Brain pericyte (primary cell): ENCODE measurements around the gene PRKG1.

ENCODE experiments used
- DNase-seq: peaks from one replicate; pipeline ENCODE4 v3.0.0-alpha.2; 2012; ENCODE audit warnings: low read depth, low spot score

PRKG1 gene

DNA sequence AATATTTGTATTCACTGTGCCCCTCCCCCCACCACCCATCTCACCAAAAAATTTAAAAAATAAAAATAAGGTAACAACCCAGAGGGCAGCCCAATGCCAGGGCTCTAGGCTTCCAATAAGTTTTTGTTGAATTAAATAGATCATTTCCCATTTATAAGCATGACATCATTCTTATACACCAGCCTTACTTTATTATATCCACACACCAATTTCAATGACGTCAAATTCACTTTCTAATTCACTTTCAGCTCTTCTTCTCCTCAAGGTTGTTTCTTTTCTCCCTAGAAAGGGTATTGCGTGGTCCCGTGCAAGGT lies 1238.6 kb downstream of the PRKG1 start:
- DNase-seq, result no peak

- DNase-seq, result no peak
Measured at GRCh38 chr10:52313256-52313932, 1239.1 kb downstream of the PRKG1 start.

DNA sequence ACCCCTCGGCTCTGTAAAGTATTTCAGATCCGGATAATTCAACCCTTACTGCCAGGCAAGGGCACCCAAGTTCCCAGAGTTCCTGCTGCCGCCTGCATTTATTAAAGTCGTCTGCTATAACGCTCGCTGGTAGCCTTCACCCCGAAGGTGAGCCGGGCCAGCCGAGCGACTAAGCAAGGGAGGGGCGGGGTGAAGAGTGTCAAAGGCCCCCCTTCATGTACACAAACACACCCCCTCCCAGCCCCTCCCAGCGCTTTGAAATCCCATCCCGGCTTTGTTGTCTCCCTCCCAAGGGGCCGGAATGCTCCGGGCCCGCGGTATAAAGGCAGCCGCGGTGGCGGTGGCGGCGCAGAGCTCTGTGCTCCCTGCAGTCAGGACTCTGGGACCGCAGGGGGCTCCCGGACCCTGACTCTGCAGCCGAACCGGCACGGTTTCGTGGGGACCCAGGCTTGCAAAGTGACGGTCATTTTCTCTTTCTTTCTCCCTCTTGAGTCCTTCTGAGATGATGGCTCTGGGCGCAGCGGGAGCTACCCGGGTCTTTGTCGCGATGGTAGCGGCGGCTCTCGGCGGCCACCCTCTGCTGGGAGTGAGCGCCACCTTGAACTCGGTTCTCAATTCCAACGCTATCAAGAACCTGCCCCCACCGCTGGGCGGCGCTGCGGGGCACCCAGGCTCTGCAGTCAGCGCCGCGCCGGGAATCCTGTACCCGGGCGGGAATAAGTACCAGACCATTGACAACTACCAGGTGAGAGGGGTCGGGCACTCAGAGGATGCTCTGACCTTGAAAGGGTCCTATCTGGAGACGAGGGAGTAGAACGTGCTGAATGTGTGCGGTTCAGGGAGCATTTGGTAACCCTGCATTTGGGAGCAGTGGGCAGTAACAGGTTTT lies 1239.9 kb downstream of the PRKG1 start, which contains the start of gene DKK1:
Gene DKK1 (plus strand): TSS at position 349 of the 889 bp plus-strand sequence. CDS start 154 bp downstream, at position 503.
- DNase-seq, result no peak

GRCh38 chr10:52314822-52315552 lies 1240.7 kb downstream of the PRKG1 start:
- DNase-seq, result no peak

- no peak for DNase-seq
Measured at GRCh38 chr10:52316001-52316400, 1241.7 kb downstream of the PRKG1 start.

DNA sequence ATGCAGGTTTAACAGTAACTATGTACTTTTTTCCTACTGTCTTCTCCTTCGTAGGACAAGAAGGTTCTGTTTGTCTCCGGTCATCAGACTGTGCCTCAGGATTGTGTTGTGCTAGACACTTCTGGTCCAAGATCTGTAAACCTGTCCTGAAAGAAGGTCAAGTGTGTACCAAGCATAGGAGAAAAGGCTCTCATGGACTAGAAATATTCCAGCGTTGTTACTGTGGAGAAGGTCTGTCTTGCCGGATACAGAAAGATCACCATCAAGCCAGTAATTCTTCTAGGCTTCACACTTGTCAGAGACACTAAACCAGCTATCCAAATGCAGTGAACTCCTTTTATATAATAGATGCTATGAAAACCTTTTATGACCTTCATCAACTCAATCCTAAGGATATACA lies 1242.2 kb downstream of the PRKG1 start:
- DNase-seq, result no peak

GRCh38 chr10:52318136-52318701 lies 1243.9 kb downstream of the PRKG1 start:
- DNase-seq, result no peak

DNA sequence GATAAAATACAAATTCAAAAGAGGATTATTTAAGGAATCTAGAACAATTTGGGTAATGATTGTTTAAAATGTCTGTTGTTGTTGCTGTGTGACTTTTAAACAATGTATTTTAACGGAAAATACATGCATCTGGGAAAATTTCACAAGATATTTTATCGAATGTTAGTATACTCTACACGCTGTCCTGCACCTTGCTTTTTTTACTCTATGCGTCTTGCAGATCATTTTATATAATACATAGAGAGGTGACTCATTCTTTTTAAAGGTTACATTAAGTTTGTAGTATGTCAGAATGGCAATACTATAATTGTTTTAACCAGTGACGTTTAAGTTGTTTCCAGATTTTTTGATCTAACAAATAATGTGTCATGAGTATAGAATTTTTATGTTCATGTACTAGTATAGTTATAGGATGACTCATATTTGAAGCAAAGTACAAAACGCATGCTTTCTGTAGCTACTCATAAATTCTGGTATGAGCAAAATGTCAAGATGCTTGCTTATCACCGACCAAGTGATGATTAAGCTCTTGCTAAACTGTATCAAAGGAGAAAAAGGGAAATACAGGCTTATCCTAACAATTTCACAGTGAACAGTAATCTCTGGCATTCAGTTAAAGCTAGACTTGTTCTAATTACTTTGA lies 1244.7 kb downstream of the PRKG1 start:
- no peak for DNase-seq

GRCh38 chr10:52319926-52320325 lies 1245.6 kb downstream of the PRKG1 start:
- no peak for DNase-seq

DNA sequence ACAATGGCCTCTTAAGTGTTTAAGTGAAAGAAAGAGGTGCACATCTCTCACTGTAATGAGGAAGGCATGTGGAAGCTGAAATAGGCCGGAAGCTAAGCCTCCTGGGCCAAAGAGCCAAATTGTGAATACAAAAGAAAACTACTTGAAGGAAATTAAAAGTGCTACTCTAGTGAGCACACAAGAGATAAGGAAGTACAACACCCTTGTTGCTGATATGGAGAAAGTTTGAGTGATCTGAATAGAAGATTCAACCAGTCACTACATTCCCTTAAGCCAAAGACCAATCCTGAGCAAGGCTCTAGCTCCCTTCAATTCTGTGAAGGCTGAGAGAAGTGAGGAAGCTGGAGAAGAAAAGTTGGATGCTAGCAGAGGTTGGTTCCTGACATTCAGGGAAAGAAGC lies 1248.0 kb downstream of the PRKG1 start:
- DNase-seq, result no peak

GRCh38 chr10:52322936-52323335 lies 1248.6 kb downstream of the PRKG1 start:
- DNase-seq, result no peak

DNA sequence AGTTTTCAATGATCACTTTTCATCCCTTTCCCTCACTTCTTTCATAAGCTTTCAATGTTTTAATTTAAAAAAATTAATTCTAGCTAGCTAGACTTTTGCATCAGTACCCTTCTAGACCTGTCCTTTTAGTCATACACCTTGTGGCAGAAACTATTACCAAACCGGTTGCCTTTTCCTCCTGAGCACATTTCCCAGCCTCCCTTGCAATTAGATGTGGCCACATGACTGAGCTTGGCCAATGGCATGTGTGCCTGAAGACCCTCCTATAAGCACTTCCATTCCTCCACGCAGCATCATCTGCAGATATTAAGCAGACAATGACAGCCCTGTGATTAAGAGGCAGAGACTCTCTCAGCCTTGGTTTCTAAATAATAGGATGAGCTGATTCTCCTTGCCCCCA lies 1252.1 kb downstream of the PRKG1 start:
- no peak for DNase-seq

DNA sequence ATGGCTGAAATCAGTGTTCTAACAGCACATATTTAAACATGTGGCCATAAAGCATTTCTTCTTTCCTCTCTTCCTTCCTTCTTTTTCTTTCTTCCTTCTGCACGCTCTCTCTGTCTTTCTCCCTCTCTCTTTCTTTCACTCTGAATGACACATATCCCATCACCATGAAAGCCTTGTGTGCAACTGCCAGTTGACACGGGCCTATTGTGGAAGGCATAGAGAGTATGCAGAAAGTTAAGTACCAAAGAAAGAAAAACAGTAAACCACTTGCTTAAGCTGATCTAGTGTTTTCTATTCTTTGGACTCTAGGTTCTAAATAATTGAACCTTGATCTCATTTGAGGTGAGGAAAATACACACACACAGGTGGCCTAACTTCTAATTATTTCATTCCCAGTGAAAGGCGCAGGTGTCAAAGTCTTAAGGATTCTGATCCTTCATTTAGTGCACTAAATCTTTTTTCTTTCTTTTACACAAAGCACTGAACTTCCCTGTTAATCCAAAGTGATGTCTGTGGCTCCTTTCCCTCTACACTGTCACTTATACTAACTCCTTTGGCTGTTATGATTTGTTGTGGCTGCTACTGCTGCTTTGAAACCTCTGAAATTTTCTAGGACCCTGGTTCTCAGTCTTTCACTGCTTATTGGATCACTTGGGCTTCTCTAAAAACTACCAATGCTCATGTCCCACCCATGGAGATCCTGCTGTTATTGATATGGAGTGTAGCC lies 1257.5 kb downstream of the PRKG1 start:
- no peak for DNase-seq

DNA sequence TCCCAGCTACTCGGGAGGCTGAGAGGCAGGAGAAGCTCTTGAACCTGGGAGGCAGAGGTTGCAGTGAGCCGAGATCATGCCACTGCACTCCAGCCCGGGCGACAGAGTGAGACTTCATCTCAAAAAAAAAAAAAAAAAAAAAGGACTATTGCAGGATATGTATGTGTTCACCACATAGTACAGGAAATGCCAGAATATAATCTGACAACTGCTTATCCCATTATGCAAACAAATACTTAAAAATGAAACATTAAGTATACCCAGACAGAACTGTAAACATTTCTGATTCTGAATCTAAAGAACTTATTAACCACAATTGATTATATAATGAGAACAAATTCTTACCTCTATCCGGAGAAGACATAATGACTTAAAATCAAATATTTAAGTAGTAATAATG lies 1258.5 kb downstream of the PRKG1 start:
- DNase-seq, result no peak

- no peak for DNase-seq
Measured at GRCh38 chr10:52334595-52334994, 1260.3 kb downstream of the PRKG1 start.

DNA sequence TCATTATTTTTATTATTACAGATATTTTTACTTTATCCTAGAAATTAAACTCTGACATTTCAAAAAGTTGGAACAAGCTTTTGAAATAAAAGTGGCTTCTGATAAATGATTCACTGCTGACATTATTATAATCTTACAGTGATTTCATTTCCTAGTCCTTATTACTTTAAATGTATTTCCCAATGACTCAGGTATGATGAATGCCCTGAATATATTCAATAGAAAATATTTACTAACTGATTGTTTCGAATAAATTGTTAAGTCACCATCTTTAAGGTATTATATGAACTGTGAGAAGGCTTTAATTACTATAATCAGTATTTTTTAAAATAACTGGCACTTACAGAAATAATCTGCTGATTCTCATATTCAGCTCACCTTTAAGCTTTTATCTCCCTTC lies 1261.4 kb downstream of the PRKG1 start:
- no peak for DNase-seq

GRCh38 chr10:52337225-52337624 lies 1262.9 kb downstream of the PRKG1 start:
- DNase-seq, result no peak

DNA sequence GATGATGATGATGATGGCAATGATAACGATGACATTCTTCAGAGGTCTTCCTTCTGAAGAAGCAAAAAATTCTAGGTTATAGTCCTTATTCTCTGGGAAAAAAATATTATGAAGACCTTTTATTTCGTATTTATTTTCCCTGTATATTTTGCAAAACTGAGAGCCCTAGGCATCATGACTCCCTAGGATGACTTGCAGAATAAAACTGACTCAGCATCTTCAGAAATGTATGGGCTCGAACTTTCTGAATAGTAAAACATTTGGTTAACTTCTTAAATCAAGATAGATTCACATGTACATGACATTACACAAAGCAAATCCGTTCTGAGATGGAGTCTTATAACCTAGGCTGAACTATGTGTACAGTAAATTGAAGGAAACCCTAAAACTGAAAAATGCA lies 1269.2 kb downstream of the PRKG1 start:
- no peak for DNase-seq

GRCh38 chr10:52346394-52347326 lies 1272.4 kb downstream of the PRKG1 start:
- no peak for DNase-seq

GRCh38 chr10:52347327-52347667 lies 1273.0 kb downstream of the PRKG1 start:
- DNase-seq, result no peak
